DMS53 (cell line): ENCODE data around the gene SUN2.

Experiments
- DNase-seq: peaks from one replicate; lab custom pipeline; 2025; lab: John Stamatoyannopoulos, UW

The SUN2 gene

DNA sequence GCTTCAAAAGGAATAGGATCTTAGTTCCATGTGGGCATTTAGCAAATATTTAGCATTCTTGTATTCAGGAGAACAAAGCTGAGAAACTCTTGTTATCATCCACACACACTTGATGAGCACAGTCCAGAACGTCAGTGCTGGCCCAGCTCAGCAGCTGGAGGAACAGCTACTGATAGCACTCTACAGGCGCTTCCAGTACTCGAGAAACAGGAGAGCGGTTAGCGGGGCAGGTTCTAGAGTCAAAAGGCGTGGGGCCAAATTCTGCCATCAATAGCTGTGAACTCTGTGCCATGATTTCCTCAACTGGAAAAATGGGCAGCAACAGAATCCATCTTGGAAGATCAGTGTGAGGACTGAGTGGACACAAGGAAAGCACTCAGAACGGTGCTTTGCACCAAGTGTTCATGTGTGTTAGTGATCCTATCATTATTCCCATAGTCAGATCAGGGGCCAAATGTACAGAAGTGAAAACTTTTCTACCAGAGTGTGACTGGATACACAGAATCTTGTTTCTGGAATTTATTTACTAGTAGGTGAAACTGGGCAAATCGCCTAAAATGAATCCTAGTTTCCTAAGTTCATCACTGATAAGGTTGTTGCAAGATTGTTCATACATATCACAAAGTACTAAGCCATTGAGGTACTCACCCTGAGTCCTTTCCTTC is 58.2 kb downstream of the SUN2 start:
- DNase-seq, result peak; percentile 44

DNA sequence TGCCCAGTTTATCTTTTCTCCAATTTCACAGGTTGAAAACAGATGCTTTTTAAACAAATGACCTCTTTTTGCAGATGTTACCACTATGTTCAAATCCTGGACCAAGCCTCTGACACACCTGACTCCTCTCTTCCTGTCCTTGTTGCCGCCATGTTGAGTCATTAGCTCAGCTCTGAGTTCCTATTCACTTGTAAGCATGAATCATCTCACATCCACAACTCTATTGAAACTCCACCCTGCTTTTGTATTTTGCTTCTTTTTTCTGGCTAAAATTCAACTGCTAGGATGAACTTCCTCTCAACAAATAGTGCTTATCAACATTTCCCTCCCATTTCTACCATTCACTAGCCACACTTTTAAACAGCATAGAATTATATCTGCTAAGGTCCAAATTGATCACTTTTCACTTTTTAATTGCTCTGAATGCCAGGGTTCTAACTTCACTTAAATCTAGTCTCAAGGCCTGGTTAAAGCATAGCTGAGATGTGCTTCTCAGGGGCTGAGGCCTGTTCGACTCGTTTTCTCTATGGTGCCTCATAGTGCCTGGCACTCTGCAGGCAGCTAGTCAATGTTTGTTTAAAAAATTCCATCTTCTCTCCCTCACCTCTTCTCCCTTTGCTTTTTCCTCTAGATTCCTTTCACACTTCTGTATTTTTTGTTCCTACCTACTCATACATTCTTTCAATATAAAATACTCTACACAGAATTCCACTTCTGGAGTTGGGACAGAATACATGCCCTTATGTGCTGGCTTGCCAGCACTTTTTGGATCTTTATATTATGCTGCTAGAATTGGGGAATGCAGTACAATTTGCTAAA is 59.0 kb downstream of the SUN2 start:
- peak; percentile 59 for DNase-seq

DNA sequence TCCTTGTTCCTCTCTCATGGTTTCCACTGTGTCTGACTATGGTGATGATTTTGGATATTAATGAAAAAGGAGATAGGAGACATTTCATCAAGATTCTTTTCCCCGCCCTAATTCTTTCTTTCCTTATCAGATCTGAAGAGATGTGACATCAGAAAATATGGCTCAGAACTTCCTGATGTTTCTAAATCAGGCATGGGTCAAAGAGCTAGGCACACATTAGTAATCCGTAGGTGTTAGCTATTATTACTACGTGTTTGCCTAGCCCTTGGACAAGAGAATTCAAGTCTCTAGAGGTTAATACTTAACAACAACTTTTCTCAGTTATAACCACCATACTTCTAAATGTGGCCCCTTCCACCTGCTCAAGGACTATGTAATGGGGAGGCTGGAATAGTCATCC is 60.9 kb downstream of the SUN2 start:
- DNase-seq, result no peak

GRCh38 chr22:38694049-38694448 is 61.7 kb downstream of the SUN2 start:
- no peak for DNase-seq

DNA sequence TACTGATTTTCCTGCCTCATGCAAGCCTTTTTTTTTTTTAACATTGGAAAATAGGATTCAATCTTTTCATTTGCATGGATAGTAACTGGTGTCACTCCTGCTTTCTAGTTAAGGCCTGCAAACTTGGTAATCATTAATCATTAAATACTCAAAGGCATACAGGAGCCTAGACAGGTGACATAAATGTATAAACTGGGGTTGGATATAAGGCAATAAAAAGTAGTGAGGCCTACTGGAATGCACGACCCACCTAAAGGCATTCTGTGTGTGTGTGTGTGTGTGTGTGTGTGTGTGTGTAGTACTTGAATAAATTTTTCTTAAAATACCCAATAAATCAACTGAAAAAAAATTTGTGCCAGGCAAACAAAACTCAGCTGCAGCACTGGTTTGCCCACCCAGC is 66.1 kb downstream of the SUN2 start:
- no peak for DNase-seq

- no peak for DNase-seq
Observed at GRCh38 chr22:38685761-38686160, 70.0 kb downstream of the SUN2 start.

DNA sequence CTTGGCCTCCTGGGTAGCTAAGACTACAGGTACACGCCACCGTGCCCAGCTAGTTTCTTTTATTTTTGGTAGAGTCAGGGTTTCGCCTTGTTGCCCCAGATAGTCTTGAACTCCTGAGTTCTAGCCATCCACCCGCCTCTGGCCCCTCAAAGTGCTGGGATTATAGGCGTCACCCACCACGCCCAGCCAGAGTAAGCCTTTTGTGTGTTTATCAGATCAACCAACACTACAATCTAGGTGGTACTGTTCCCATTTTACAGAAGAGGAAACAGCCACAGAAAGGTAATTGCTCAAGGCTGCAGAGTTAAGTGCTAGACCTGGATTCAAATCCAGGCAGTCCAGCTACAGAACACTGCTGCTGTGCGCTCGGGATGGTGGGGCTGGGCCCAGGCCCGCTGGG is 70.9 kb downstream of the SUN2 start:
- DNase-seq, result no peak
